Tibial nerve (tissue), 3 donors: ENCODE data around the gene MED4.

Experiments used
- POLR2A ChIP-seq, 2 donors: fragments of 450-650 bp; IDR thresholded peaks; one replicate each; pipeline ENCODE4 v1.6.1; 2017; ENCODE audit warnings: antibody characterized with exemption in 2 of 2, mild to moderate bottlenecking in 2 of 2, moderate library complexity in 2 of 2
- TF ChIP-seq, protein P1 (sequence below), 5 experiments: fragments of 200-600 bp in 3 of 5; fragments of 450-650 bp in 2 of 5; sonication (generic) in 3 of 5; IDR thresholded peaks; one replicate each; pipeline ENCODE4 v1.5.1; 2016 to 2019; ENCODE audit warnings: antibody characterized with exemption in 5 of 5, mild to moderate bottlenecking in 3 of 5, moderate library complexity in 2 of 5

- TF ChIP-seq, protein P1, sequence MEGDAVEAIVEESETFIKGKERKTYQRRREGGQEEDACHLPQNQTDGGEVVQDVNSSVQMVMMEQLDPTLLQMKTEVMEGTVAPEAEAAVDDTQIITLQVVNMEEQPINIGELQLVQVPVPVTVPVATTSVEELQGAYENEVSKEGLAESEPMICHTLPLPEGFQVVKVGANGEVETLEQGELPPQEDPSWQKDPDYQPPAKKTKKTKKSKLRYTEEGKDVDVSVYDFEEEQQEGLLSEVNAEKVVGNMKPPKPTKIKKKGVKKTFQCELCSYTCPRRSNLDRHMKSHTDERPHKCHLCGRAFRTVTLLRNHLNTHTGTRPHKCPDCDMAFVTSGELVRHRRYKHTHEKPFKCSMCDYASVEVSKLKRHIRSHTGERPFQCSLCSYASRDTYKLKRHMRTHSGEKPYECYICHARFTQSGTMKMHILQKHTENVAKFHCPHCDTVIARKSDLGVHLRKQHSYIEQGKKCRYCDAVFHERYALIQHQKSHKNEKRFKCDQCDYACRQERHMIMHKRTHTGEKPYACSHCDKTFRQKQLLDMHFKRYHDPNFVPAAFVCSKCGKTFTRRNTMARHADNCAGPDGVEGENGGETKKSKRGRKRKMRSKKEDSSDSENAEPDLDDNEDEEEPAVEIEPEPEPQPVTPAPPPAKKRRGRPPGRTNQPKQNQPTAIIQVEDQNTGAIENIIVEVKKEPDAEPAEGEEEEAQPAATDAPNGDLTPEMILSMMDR (IDR thresholded peaks at IDR 0.05): no peak
- no peak for TF ChIP-seq POLR2A (IDR thresholded peaks at IDR 0.05)
Measured at GRCh38 chr13:48142436-48142835, 47.5 kb upstream of the MED4 start.
